HT1080 (cell line): ENCODE results near the gene NFKB2. TPM values are rescaled to one million over a fixed set of nuclear protein-coding genes. Genes with fewer than 3 reads are reported as not detected.

ENCODE experiments used
- DNase-seq: peaks from one replicate; pipeline ENCODE4 v3.0.0-alpha.2; 2015; ENCODE audit warnings: low read depth
- total RNA-seq: library from RNA; depleted of rRNA; stranded (reverse); fragments of >200 nt; shearing (Covaris generic); gene quantifications from 2 replicates; pipeline ENCODE4 v1.2.3, GENCODE V29; 2014

The NFKB2 gene
- total RNA-seq, 1 experiment from 2014 or later: 18.5 TPM

GRCh38 chr10:102394079-102394800, 1.3 kb upstream of the NFKB2 start:
- DNase-seq: peak; percentile 89

- DNase-seq: peak; percentile 21
These were observed 605 bp upstream of the NFKB2 start for GRCh38 chr10:102394801-102395399.

GRCh38 chr10:102396317-102396650, 779 bp downstream of the NFKB2 start:
- DNase-seq: no peak

GRCh38 chr10:102396730-102397151, 1.2 kb downstream of the NFKB2 start:
- DNase-seq: no peak

- DNase-seq: no peak
These were observed 2.0 kb downstream of the NFKB2 start for GRCh38 chr10:102397222-102398171.

- DNase-seq: no peak
These were observed 2.9 kb downstream of the NFKB2 start for GRCh38 chr10:102398172-102399020.

GRCh38 chr10:102399217-102400021, 3.9 kb downstream of the NFKB2 start:
- DNase-seq: peak; percentile 74

- no peak for DNase-seq
These were observed 4.6 kb downstream of the NFKB2 start for GRCh38 chr10:102400076-102400475.

- DNase-seq: no peak
These were observed 5.3 kb downstream of the NFKB2 start for GRCh38 chr10:102400598-102401341.

GRCh38 chr10:102401342-102401654, 5.8 kb downstream of the NFKB2 start:
- no peak for DNase-seq

GRCh38 chr10:102401735-102402511, 6.4 kb downstream of the NFKB2 start:
- peak; percentile 63 for DNase-seq

- no peak for DNase-seq
These were observed 7.0 kb downstream of the NFKB2 start for GRCh38 chr10:102402512-102402896.

- DNase-seq: no peak
These were observed 7.6 kb downstream of the NFKB2 start for GRCh38 chr10:102403115-102403514.

GRCh38 chr10:102404361-102405107, 9.0 kb downstream of the NFKB2 start:
- DNase-seq: no peak

- DNase-seq: no peak
These were observed 9.6 kb downstream of the NFKB2 start for GRCh38 chr10:102405108-102405571.

- no peak for DNase-seq
These were observed 10.1 kb downstream of the NFKB2 start for GRCh38 chr10:102405632-102406031.

- DNase-seq: no peak
These were observed 11.3 kb downstream of the NFKB2 start for GRCh38 chr10:102406815-102407214.
